ENCODE results near the gene GDAP1L1.

GDAP1L1 gene

GRCh38 chr20:44247131-44247571, at the start of gene GDAP1L1:
Gene GDAP1L1 (plus strand): TSS chr20:44247308. CDS start chr20:44247335, 27 bp downstream.
- ChIA-PET CTCF (interaction anchor here (1.3 to 3.7 kb wide), 3 partner anchors 16 to 32 kb away, joined by 3 to 16 read pairs (median 4); no protein-coding TSS in a partner anchor), POLR2A (no interaction called here)
- no peak for DNase-seq (ENCODE audit: extremely low spot score)
- TF ChIP-seq CTCF (IDR thresholded peaks at IDR 0.05; ENCODE audit: control extremely low read depth, extremely low read depth, low read depth, missing control alignments) = no peak

GRCh38 chr20:44198872-44199271, 48.2 kb upstream of the GDAP1L1 start:
- ChIA-PET POLR2A (no interaction called here), CTCF (interaction anchor here (3.5 to 4.6 kb wide), 2 partner anchors 10 to 82 kb away, joined by 16 to 26 read pairs; no protein-coding TSS in a partner anchor)
- TF ChIP-seq CTCF (IDR thresholded peaks at IDR 0.05; ENCODE audit: control extremely low read depth, extremely low read depth, low read depth, missing control alignments) = no peak
- DNase-seq (ENCODE audit: extremely low spot score) = no peak

- no peak for TF ChIP-seq CTCF (IDR thresholded peaks at IDR 0.05; ENCODE audit: control extremely low read depth, extremely low read depth, low read depth, missing control alignments)
- DNase-seq (ENCODE audit: extremely low spot score) = no peak
- POLR2A ChIA-PET = no interaction called here
- CTCF ChIA-PET = interaction anchor here (3.5 kb wide), 1 partner anchor 11 kb away, joined by 16 read pairs; no protein-coding TSS in a partner anchor
Measured at GRCh38 chr20:44199877-44200276, 47.2 kb upstream of the GDAP1L1 start.

GRCh38 chr20:44200371-44200770, 46.7 kb upstream of the GDAP1L1 start:
- CTCF ChIA-PET = interaction anchor here (3.5 kb wide), 1 partner anchor 12 kb away, joined by 16 read pairs; no protein-coding TSS in a partner anchor

GRCh38 chr20:44200983-44201382, 46.1 kb upstream of the GDAP1L1 start:
- DNase-seq (ENCODE audit: extremely low spot score) = no peak
- ChIA-PET POLR2A (no interaction called here), CTCF (no interaction called here)
- no peak for TF ChIP-seq CTCF (IDR thresholded peaks at IDR 0.05; ENCODE audit: control extremely low read depth, extremely low read depth, low read depth, missing control alignments)

More at GRCh38 chr20:44200371-44200770, 46.7 kb upstream of the GDAP1L1 start:
- POLR2A ChIA-PET = no interaction called here
- TF ChIP-seq CTCF (IDR thresholded peaks at IDR 0.05; ENCODE audit: control extremely low read depth, extremely low read depth, low read depth, missing control alignments) = no peak
- DNase-seq (ENCODE audit: extremely low spot score) = no peak

GRCh38 chr20:44203161-44203560, 43.9 kb upstream of the GDAP1L1 start:
- no peak for TF ChIP-seq CTCF (IDR thresholded peaks at IDR 0.05; ENCODE audit: control extremely low read depth, extremely low read depth, low read depth, missing control alignments)
- no peak for DNase-seq (ENCODE audit: extremely low spot score)
- ChIA-PET CTCF (interaction anchor here (0.9 to 2.2 kb wide), 3 partner anchors 10 to 14 kb away, joined by 4 to 9 read pairs (median 6); no protein-coding TSS in a partner anchor), POLR2A (no interaction called here)

All from GM10248 (cell line).